ENCODE results near the gene SCAMP4.

The SCAMP4 gene

GRCh38 chr19:1961000-1961883 is 56.0 kb downstream of the SCAMP4 start:
- DNase-seq: no peak

GRCh38 chr19:1962674-1963073 is 57.5 kb downstream of the SCAMP4 start:
- no peak for DNase-seq

DNA sequence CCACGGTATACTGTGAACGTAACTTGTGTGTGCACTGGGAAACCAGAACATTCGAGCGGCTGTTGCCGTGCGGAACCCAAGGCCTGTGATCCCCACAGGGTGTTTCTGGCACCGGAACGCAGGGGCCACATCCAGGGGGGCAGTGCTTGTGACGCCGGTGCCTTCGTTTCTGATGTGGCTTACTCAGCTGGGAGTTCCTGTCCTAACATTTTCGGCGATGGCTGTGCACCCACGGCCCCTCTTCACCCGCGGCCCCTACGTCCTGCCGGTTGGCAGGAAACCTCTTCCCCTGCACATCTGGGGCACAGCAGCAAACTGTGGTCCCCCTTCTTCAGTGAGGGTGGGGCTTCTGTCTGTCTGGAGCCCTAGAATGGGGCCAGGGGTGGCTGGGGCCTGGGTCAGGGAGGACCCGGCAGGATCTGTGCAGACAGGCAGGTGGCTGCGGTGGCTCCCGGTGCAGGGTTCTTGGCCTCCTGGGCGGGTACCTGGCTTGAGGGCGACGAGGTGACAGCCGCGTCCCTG is 61.9 kb downstream of the SCAMP4 start:
- DNase-seq: no peak

DNA sequence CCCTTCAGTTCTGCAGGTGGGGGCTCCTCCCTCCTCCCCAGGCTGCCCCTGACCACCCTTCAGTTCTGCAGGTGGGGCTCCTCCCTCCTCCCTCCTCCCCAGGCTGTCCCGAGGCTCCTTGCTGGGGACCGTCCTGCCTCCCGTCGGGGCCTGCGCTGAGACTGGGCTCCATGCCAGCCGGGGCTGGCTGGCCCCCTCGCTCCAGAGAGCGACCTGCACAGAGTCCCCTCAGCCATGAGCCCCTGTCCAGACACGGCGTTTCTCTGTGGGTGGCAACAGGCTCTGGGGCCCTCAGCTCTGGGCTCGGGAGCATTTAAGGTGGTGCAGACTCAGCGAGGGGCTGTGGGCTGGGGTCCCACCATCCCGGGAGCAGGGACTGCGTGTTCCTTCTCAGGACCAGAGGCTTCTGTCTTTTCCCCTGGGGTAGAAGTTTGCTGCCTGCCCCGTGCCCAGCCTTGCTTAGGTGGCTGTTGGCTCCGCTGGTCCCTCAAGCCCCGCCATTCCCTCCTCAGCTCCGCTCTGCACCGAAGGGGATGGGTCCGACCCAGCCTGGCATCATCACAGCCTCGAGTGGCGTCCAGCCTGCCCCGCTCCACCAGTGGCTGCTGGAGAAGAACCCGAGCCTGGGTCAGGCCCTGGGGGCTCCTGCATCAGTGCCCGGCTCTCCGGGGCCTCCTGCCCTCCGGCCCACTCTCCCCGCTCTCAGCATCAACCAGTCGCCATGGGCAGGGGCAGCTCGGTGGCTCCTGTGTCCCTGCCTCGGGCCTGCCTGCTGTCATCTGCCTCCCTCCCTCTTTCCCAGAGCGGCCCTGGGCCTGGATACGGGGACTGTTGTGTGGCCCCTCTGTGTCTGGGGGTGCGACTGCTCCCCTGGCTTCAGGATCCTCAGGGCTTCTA is 63.3 kb downstream of the SCAMP4 start:
- DNase-seq: no peak

DNA sequence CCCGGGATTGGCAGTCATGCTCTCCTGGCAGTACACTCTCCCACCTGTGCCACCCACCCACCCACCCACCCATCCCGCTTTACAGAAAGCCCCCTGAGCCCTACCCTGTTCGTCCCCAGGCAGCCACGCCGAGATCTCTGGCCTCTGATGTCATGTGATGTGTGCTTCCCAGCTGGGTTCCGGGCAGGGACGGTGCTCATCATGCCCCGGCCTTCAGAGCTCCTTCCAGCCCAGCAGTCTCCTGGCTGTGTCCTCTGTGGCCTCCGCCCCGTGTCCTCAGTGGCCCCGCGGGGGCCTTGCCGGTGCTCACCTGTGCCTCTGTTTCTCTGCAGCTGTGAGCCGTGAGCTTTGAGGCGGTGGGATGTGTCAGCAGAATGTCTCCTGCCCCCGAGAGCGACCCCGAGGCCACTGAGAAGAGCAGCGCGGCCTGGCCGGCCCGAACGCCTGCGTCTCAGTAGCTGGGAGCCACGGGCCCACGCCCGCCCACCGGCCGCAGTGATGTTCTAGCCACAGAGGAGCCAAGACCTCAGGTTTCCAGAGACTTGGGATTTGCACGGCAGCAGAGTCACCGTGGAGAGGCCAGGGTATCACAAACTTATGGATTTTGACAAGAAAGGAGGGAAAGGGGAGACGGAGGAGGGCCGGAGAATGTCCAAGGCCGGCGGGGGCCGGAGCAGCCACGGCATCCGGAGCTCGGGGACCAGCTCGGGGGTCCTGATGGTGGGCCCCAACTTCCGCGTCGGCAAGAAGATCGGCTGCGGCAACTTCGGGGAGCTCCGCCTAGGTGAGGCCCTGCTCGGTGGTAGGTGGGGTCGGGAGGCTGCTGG is 64.2 kb downstream of the SCAMP4 start:
- DNase-seq: no peak

- DNase-seq: no peak
Observed at GRCh38 chr19:1970003-1970805, 65.0 kb downstream of the SCAMP4 start.

DNA sequence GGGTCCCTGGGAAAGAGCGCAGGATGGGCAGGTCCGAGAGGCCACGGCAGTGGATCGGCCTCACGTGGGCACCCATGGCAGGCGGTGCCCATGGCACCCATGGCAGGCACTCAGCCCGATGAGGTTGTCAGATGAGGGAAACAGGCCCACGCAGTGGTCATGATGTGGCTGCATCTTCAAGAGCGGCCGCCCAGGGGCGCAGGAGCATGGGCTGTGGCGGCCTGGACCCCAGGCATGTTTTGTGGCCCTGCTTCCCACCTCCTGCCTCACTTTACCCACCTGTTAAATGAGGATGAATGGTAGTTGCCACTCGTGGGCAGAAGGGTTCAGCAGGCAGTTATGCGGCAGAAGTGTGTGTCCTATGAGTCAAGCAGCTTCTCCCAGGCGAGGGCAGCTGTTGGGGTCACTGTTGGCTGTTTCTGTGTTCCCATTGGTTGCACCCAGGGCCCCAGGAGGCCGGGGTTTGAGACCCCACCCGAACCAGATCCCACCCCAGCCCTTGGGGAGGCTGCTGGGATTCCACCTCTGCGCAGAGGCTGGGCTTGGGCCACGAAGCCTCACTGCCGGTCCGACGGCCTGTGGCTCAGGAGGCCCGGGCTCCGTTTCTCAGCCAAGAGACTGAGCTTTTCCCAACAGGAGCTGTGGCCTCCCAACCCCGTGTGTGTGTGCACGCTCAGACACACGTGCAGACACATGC is 65.8 kb downstream of the SCAMP4 start:
- no peak for DNase-seq

DNA sequence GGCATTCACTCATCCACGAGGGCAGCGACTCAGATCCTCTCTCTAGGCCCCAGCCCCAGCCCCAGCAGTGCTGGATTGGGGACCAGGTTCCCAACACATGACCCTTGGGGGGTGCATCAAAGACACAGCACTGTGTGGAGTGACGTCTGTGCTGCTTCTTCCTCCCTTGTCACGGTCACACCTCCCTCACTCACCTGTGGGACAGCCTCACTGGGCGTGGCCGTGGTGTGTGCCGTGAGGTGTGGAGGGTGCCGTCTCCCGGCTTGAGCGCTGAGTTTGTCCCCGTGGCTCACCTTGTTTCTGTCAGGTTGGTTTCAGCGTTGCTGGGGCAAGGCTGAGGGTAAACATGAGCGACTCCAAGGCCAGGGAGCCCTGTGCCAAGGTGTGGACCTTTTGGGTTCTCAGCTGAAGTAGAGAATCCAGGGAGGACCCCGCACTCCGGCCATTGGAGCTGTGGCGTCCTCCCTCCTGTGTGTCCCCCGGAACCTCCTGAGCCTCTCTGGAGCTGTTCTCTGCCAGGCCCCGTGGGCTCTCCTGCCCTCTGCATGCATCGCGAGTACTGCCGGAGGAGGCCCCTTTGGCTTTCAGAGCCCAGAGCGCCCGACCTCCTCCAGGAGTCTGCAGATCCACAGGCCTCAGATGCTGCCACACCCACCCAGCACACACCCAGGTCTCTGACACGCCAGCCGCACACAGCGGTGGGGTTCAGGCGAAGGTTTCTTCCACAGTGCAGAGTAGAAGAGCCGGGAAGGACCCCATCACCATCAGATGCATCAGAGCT is 69.4 kb downstream of the SCAMP4 start:
- DNase-seq: no peak

DNA sequence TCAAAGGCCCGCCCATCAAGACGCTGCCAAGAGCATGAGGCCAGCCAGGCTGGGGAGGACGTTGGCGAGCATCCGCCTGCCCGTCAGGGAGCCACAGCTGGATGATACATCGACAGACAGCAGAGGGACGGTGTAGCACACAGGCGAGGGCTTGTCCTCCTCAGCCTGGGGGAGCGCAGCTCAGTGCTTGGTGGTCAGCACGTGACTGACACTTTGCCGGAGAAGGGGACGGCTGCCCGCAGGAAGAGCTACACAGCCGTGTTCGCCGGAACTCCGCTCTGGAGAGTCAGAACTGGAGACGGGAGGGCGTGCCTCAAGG is 69.9 kb downstream of the SCAMP4 start:
- DNase-seq: peak in 1 of 2 donors; percentile 1

Measured in hippocampal formation (tissue), 2 donors.